ENCODE data around the gene SDS.

Gene SDS

DNA sequence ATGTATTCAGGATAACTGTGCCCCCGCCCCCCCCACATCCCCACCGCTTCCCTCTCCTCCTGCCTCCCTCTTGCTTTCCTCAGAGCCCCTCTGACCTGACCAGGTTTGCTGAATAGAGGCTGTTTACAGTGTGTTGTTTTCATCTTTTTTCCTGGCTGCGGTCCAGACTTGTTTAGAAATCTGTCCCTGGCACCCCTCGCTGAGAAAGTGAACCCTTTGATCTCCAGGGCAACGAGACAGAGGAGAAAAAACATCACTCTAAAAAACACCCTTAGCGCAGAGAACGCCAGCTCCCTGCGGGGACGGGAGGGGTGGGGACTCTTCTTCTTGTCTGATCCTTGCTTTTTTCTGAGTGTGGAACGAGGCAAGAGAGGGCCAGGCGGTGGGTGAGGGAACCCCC is 22.5 kb downstream of the SDS start:
- Mint-ChIP-seq H3K4me3 (no peak overlapping the region), H3K36me3 (peaks cover 2% of the 10 kb centered on the region), H3K27ac (no peak overlapping the region), H3K9me3 (no peaks in the 10 kb centered on the region), H3K4me1 (no peaks in the 10 kb centered on the region), H3K27me3 (no peaks in the 10 kb centered on the region)

GRCh38 chr12:113378291-113378690 is 25.4 kb downstream of the SDS start:
- H3K9me3 Mint-ChIP-seq: no peaks in the 10 kb centered on the region

GRCh38 chr12:113374823-113375428 is 28.8 kb downstream of the SDS start:
- no peak overlapping the region for H3K27ac Mint-ChIP-seq
- no peaks in the 10 kb centered on the region for H3K4me1 Mint-ChIP-seq
- H3K9me3 Mint-ChIP-seq: no peaks in the 10 kb centered on the region
- H3K36me3 Mint-ChIP-seq: peaks cover 13% of the 10 kb centered on the region
- no peak overlapping the region for H3K4me3 Mint-ChIP-seq
- H3K27me3 Mint-ChIP-seq: no peaks in the 10 kb centered on the region

More at GRCh38 chr12:113378291-113378690, 25.4 kb downstream of the SDS start:
- Mint-ChIP-seq H3K27me3 (no peaks in the 10 kb centered on the region), H3K27ac (no peak overlapping the region), H3K36me3 (peaks cover 11% of the 10 kb centered on the region), H3K4me3 (no peak overlapping the region), H3K4me1 (no peaks in the 10 kb centered on the region)

- Mint-ChIP-seq H3K4me3 (no peak overlapping the region), H3K36me3 (peaks cover 13% of the 10 kb centered on the region), H3K9me3 (no peaks in the 10 kb centered on the region), H3K4me1 (no peaks in the 10 kb centered on the region), H3K27me3 (no peaks in the 10 kb centered on the region), H3K27ac (no peak overlapping the region)
Measured at GRCh38 chr12:113373969-113374368, 29.7 kb downstream of the SDS start.

DNA sequence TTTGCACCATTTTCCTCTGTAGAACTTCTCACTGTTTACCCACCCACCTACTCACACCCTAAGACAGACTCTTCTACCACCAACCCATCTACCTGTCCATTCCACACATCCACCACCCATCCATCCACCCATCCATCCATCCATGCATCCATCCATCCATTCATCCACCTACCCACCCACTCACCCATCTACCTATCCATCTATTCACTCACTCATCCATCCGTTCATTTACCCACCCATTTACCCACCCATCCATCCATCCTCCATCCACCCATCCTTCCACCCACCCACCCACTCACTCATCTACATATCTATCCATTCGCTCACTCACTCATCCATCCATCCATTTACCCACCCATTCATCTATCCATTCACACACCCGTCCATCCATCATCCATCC is 30.2 kb downstream of the SDS start:
- Mint-ChIP-seq H3K36me3 (peaks cover 13% of the 10 kb centered on the region), H3K9me3 (no peaks in the 10 kb centered on the region), H3K4me1 (no peaks in the 10 kb centered on the region), H3K27me3 (no peaks in the 10 kb centered on the region), H3K27ac (no peak overlapping the region), H3K4me3 (no peak overlapping the region)

- no peaks in the 10 kb centered on the region for H3K9me3 Mint-ChIP-seq
- no peak overlapping the region for H3K4me3 Mint-ChIP-seq
- H3K4me1 Mint-ChIP-seq: no peaks in the 10 kb centered on the region
- H3K36me3 Mint-ChIP-seq: peaks cover 11% of the 10 kb centered on the region
- no peaks in the 10 kb centered on the region for H3K27me3 Mint-ChIP-seq
- H3K27ac Mint-ChIP-seq: no peak overlapping the region
Measured at GRCh38 chr12:113372371-113372770, 31.3 kb downstream of the SDS start.

DNA sequence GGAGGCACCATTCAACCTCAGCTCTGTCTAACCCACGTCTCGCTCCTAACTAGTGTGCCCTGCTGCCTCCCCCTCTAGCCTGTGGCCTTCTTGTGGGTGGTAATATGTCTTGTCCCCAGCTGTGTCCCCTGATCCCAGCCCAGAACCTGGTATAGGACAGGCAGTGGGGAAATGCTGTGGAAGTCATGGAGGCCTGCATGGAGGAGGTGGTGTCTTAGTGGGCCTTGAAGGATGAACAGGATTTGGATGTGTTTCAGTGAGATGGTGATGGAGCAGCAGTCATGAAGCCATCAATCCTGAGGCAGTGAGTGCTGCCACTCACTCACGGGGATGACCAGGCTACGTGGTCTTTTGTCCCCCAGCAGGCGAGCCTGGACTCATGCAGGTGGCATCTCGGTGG is 31.9 kb downstream of the SDS start:
- Mint-ChIP-seq H3K4me1 (no peaks in the 10 kb centered on the region), H3K4me3 (no peak overlapping the region), H3K27me3 (no peaks in the 10 kb centered on the region), H3K9me3 (no peaks in the 10 kb centered on the region), H3K27ac (no peak overlapping the region), H3K36me3 (peaks cover 11% of the 10 kb centered on the region)

GRCh38 chr12:113370923-113371682 is 32.6 kb downstream of the SDS start:
- no peaks in the 10 kb centered on the region for H3K9me3 Mint-ChIP-seq
- no peak overlapping the region for H3K4me3 Mint-ChIP-seq
- peaks cover 12% of the 10 kb centered on the region for H3K36me3 Mint-ChIP-seq
- H3K27me3 Mint-ChIP-seq: no peaks in the 10 kb centered on the region
- no peaks in the 10 kb centered on the region for H3K4me1 Mint-ChIP-seq
- H3K27ac Mint-ChIP-seq: no peak overlapping the region

GRCh38 chr12:113369391-113369985 is 34.2 kb downstream of the SDS start:
- H3K27me3 Mint-ChIP-seq: no peaks in the 10 kb centered on the region
- no peaks in the 10 kb centered on the region for H3K4me1 Mint-ChIP-seq
- no peaks in the 10 kb centered on the region for H3K9me3 Mint-ChIP-seq
- no peak overlapping the region for H3K27ac Mint-ChIP-seq
- peaks cover 10% of the 10 kb centered on the region for H3K36me3 Mint-ChIP-seq
- no peak overlapping the region for H3K4me3 Mint-ChIP-seq

GRCh38 chr12:113368331-113368730 is 35.4 kb downstream of the SDS start:
- no peaks in the 10 kb centered on the region for H3K27me3 Mint-ChIP-seq
- H3K36me3 Mint-ChIP-seq: peaks cover 4% of the 10 kb centered on the region
- H3K9me3 Mint-ChIP-seq: no peaks in the 10 kb centered on the region
- no peak overlapping the region for H3K4me3 Mint-ChIP-seq
- no peak overlapping the region for H3K27ac Mint-ChIP-seq
- H3K4me1 Mint-ChIP-seq: no peaks in the 10 kb centered on the region

DNA sequence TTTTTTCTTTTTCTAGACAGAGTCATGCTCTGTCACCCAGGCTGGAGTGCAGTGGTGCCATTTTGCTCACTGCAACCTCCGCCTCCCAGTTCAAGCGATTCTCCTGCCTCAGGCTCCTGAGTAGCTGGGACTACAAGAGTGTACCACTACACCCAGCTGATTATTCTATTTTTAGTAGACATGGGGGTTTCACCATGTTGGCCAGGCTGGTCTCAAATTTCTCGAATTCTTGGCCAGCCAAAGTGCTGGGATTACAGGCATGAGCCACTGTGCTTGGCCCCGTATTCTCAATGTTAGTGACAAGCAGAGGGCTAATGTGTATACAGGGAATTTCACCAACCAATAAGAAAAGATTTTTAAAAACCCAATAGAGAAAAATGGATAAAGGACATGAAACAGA is 36.9 kb downstream of the SDS start:
- Mint-ChIP-seq H3K27me3 (no peaks in the 10 kb centered on the region), H3K36me3 (peaks cover 1% of the 10 kb centered on the region), H3K27ac (no peak overlapping the region), H3K4me3 (no peak overlapping the region), H3K4me1 (no peaks in the 10 kb centered on the region), H3K9me3 (no peaks in the 10 kb centered on the region)

- H3K27ac Mint-ChIP-seq: no peak overlapping the region
- H3K9me3 Mint-ChIP-seq: no peaks in the 10 kb centered on the region
- no peak overlapping the region for H3K4me3 Mint-ChIP-seq
- H3K36me3 Mint-ChIP-seq: peaks cover 1% of the 10 kb centered on the region
- H3K4me1 Mint-ChIP-seq: no peaks in the 10 kb centered on the region
- no peaks in the 10 kb centered on the region for H3K27me3 Mint-ChIP-seq
Measured at GRCh38 chr12:113365639-113366395, 37.9 kb downstream of the SDS start.

DNA sequence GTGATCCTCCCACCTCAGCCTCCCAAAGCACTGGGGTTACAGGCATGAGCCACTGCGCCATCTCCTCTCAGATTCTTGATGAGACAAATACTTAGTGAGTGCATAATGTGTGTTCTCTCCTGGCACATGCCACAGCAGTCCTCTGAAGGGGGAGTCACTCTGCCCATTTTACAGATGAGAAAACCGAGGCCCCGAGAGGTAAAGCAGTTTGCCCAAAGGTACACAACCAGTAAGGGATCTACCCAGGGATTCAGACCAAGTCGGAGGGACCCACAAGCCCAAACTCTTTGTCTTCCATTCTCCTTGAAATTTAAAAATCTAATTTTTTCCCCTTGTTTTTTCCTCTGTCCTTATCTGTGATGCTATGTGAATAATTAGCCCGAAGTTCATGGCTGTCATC is 39.0 kb downstream of the SDS start:
- Mint-ChIP-seq H3K27ac (no peak overlapping the region), H3K9me3 (no peaks in the 10 kb centered on the region), H3K4me3 (no peak overlapping the region)

DNA sequence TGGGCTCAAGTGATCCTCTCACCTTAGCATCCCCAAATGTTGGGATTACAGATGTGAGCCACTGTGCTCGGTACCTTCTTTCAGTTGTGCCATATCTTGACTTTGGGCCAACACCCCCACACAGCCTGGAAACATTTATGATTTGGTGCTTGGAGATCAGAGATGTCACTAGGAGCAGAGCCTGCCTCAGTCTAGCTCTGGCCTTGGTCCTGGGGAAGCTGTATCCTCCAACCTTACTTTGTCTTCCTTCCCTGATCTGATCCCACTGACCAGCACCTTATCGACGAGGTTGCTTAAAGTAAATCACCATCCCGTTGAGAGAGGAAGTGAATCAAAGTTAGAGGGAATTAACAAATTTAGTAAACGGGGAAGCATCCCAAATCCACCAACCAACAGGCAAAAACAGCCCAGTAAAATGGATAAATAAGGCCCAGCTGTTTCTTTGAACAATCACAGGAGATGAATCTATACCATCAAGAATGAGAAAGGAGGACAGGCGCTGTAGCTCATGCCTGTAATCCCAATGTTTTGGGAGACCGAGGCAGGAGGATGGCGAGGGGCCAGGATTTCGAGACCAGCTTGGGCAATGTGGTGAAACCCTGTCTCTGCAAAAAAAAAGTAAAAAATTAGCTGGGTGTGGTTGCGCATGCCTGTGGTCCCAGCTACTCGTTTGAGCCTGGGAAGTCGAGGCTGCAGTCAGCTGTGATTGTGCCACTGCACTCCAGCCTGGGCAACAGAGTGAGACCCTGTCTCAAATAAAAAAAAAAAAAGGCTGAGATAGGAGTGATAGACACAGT is 41.9 kb downstream of the SDS start:
- Mint-ChIP-seq H3K27me3 (no peaks in the 10 kb centered on the region), H3K36me3 (peaks cover 1% of the 10 kb centered on the region), H3K9me3 (no peaks in the 10 kb centered on the region), H3K4me3 (no peak overlapping the region), H3K27ac (no peak overlapping the region), H3K4me1 (peaks cover 16% of the 10 kb centered on the region)

More for the DNA sequence above, 39.0 kb downstream of the SDS start:
- H3K36me3 Mint-ChIP-seq: peaks cover 1% of the 10 kb centered on the region
- H3K27me3 Mint-ChIP-seq: no peaks in the 10 kb centered on the region
- peaks cover 6% of the 10 kb centered on the region for H3K4me1 Mint-ChIP-seq
